Measurements from ENCODE around the gene LDB2.

Gene LDB2

DNA sequence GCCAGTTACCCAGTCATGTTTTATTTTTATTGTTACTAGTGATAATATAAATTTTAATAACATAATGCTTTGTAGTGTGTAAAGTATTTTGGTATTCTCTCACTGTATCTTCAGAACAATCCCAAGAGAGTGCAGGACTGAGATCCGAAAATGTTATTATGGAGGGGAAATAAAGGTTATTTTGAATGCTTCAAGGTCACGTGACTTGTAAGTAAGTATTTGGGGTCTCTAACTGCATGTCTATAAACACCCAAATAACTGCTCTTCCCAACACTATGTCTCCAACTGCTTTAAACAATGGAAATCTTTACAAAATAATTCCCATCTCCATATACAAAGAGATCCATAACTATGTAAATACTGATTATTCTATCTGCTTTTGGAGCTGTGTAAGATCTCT lies 302.2 kb downstream of the LDB2 start:
- Mint-ChIP-seq H3K4me1 (no peaks in the 10 kb centered on the region), H3K27me3 (no peaks in the 10 kb centered on the region), H3K9me3 (no peaks in the 10 kb centered on the region), H3K27ac (no peak overlapping the region), H3K4me3 (no peak overlapping the region), H3K36me3 (no peaks in the 10 kb centered on the region)
- no peak for DNase-seq
- CTCF ChIA-PET, result no interaction called here

DNA sequence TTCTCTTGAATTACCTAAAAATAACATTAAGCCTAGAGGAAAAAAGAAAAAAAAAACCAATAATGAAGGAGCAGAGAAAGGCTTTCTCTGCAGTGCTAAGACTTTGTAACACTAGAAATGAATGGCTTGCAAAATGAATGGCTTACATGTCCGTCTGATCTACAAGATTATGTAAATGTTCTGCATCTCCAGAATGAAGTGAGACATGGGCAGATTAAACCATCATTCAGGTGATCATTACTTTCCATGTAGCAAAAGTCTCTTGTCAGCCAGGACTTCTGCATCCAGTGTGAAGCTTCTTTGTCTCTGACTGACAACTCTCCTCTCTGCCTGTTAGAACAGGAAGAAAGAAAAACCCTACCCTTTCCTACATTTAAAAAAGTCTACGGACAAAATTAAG lies 304.3 kb downstream of the LDB2 start:
- CTCF ChIA-PET, result no interaction called here

DNA sequence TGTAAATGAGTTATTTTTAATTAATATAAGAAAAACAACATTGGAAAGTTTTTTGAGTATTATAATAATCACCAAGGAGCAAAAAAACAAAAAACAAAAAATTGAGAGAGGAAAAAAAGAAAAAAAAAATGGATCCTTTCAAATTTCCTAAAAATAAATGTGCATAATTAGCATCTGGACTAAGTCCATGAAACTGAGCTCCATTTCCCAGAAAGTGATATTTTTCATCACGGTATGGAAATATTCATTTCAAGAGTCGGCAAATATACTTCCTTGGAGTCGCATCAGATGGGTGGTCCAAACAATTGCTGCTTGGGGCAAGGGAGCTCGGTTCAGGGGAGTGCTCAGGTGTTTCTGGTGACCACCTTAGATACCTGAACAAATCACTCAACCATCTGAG lies 305.1 kb downstream of the LDB2 start:
- H3K27ac Mint-ChIP-seq, result no peak overlapping the region
- H3K36me3 Mint-ChIP-seq, result no peaks in the 10 kb centered on the region

More for the DNA sequence above, 304.3 kb downstream of the LDB2 start:
- no peaks in the 10 kb centered on the region for H3K9me3 Mint-ChIP-seq
- H3K27ac Mint-ChIP-seq, result no peak overlapping the region
- no peak for DNase-seq
- H3K27me3 Mint-ChIP-seq, result no peaks in the 10 kb centered on the region
- H3K4me1 Mint-ChIP-seq, result no peaks in the 10 kb centered on the region
- H3K4me3 Mint-ChIP-seq, result no peak overlapping the region
- no peaks in the 10 kb centered on the region for H3K36me3 Mint-ChIP-seq

DNA sequence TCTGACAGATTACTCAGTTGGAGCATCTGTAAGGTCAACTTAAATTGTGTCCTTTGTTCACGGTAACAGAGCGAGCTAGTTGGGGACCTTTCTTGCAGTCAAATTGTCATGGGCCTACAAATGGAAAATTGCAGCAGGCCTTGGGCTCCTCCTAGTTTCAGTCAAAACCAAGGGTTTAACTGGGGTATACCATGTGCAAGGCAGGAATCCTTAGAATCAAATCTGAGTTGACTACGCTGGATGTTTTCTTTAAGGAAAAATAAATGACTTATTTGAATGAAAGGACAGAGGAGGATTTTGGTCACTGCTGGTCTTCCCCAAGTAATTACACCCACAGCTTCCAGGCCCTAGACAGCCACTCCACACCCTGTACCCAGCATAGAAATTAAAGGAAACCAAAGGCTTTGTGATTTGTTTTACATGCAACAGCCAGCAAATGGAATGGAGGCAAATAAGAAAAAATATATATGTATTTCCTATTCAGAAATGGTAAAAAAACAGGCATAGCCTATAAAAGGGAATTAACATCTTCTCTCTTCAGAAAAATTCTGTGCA lies 307.1 kb downstream of the LDB2 start:
- no peaks in the 10 kb centered on the region for H3K27me3 Mint-ChIP-seq
- DNase-seq, result no peak
- H3K27ac Mint-ChIP-seq, result no peak overlapping the region
- no peaks in the 10 kb centered on the region for H3K4me1 Mint-ChIP-seq
- H3K9me3 Mint-ChIP-seq, result no peaks in the 10 kb centered on the region
- no peaks in the 10 kb centered on the region for H3K36me3 Mint-ChIP-seq
- CTCF ChIA-PET, result no interaction called here
- no peak overlapping the region for H3K4me3 Mint-ChIP-seq

More for the DNA sequence above, 305.1 kb downstream of the LDB2 start:
- CTCF ChIA-PET, result no interaction called here
- no peaks in the 10 kb centered on the region for H3K9me3 Mint-ChIP-seq
- no peak overlapping the region for H3K4me3 Mint-ChIP-seq
- no peaks in the 10 kb centered on the region for H3K27me3 Mint-ChIP-seq
- no peaks in the 10 kb centered on the region for H3K4me1 Mint-ChIP-seq
- no peak for DNase-seq

DNA sequence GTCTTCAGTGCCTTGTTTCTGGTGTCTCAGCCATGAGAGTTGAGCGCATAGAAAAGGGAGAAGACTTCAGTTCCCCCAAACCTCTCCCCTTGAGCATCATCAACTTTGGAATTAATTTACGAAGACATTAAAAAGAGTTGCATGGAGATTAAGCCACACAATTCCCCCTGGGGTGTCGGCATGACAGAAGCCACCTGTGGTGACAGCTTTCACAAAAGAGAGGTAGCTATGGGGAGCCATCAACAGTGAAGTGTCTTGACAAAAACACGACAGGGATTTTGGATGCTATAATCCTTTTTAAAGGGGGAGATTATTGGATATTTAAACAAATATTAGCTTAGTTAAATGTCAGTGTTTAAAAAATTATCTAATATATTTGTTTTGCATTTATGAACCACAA lies 307.6 kb downstream of the LDB2 start:
- H3K4me1 Mint-ChIP-seq, result no peaks in the 10 kb centered on the region
- CTCF ChIA-PET, result no interaction called here
- no peak overlapping the region for H3K4me3 Mint-ChIP-seq
- no peaks in the 10 kb centered on the region for H3K9me3 Mint-ChIP-seq
- no peak overlapping the region for H3K27ac Mint-ChIP-seq
- no peak for DNase-seq
- no peaks in the 10 kb centered on the region for H3K36me3 Mint-ChIP-seq
- no peaks in the 10 kb centered on the region for H3K27me3 Mint-ChIP-seq

DNA sequence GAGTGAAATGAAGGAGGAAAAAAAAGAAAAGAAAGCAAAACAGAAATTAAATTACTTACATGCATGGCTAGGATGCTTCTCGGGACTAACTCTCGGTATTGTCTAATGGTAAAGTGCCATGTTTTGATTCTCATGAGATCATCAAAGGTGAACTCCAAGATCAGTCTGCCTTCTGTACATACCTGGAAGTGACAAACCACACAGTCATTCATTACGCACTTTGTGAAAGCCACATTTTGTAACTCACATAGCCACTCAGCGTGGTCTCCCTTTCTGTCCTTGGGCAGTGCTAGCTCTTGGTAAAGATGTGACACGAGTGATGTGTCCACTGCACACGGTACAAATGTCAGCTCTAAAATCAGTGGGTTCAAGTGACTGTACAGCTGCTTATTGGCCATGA lies 309.8 kb downstream of the LDB2 start:
- Mint-ChIP-seq H3K4me1 (no peaks in the 10 kb centered on the region), H3K27ac (no peak overlapping the region), H3K27me3 (no peaks in the 10 kb centered on the region), H3K4me3 (no peak overlapping the region), H3K9me3 (no peaks in the 10 kb centered on the region), H3K36me3 (no peaks in the 10 kb centered on the region)
- no peak for DNase-seq
- CTCF ChIA-PET, result no interaction called here

DNA sequence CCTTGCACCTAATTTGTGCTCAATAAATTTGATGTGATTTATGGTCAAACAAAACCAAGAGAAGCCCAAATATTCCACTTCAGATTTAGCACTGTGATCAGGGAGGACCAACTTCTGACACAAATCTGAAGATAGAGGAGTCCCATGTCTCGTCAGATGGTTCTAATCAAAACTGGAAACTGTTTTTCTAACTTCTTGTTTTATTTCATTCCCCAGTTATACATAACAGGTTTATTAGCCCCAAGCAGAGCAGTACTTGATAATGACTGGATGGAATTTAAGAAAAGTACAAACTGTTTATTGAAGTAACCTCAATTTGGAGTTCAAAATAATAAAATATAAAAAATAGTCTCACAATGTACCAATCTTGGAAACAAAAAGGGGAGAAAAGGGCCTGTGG lies 310.3 kb downstream of the LDB2 start:
- no peaks in the 10 kb centered on the region for H3K27me3 Mint-ChIP-seq
- CTCF ChIA-PET, result no interaction called here
- no peak for DNase-seq
- no peaks in the 10 kb centered on the region for H3K9me3 Mint-ChIP-seq
- no peak overlapping the region for H3K4me3 Mint-ChIP-seq
- H3K27ac Mint-ChIP-seq, result no peak overlapping the region
- H3K4me1 Mint-ChIP-seq, result no peaks in the 10 kb centered on the region
- H3K36me3 Mint-ChIP-seq, result no peaks in the 10 kb centered on the region

DNA sequence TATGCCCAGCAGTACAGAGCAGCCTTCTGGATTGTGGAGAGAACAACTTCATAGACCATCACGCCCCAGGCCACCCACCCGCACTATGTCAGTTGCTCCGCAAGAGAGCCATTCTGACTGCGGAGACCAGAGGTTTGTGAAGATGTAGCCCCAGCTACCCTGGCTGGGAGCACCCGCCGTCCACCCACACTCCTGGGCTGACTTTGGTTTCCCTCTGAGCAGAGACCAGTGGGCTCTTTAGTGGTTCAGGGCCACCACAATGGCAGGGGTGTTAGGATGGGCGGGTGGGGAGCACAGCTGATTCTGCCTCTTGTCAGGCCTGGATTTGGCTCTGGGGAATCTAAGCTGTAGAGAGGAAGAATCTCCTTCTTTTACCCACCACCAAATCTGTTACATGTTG lies 313.4 kb downstream of the LDB2 start:
- CTCF ChIA-PET, result no interaction called here
- DNase-seq, result no peak
- Mint-ChIP-seq H3K27me3 (no peaks in the 10 kb centered on the region), H3K4me1 (no peaks in the 10 kb centered on the region), H3K36me3 (no peaks in the 10 kb centered on the region), H3K9me3 (no peaks in the 10 kb centered on the region), H3K27ac (no peak overlapping the region), H3K4me3 (no peak overlapping the region)

DNA sequence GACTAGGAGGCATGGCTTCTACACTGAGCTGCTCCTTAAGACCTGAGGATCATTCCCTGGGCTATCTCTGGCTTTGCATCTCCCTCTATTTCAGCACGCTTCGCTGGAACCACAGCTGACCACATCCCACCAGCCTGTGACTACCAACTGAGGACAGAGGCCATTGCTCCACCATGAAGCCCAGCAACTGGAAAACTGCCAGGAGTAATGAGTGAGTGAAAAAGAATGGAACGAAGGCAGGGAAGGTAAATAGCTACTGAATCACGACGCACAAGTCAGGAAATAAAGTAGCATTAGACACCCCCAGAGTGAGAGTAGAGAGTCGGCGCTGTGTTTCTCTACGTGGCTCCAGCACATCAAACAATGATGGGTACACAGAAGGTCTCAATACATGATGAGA lies 314.7 kb downstream of the LDB2 start:
- Mint-ChIP-seq H3K27ac (no peak overlapping the region), H3K36me3 (no peaks in the 10 kb centered on the region), H3K4me1 (no peaks in the 10 kb centered on the region), H3K9me3 (no peaks in the 10 kb centered on the region), H3K4me3 (no peak overlapping the region), H3K27me3 (no peaks in the 10 kb centered on the region)
- CTCF ChIA-PET, result no interaction called here
- DNase-seq, result no peak

DNA sequence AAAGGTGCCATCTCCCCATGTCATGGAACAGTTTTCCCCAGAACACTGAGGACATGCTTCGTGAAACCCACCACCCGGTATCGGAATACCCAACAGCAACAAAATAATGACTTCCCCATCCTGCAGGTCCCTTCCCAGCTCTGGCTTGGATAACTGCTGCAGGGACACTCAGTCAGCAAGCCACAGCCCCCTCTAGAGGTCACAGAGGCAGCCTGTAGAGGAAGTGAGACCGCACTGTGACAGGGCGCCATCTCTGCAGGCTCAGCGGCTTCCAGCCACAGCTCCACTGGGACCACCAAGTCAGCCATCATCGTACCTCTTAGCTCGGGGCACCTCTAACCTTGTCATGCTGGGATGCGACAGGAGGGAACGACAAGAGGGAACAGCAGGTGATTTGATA lies 315.9 kb downstream of the LDB2 start:
- no peaks in the 10 kb centered on the region for H3K36me3 Mint-ChIP-seq
- CTCF ChIA-PET, result no interaction called here
- H3K4me1 Mint-ChIP-seq, result no peaks in the 10 kb centered on the region
- no peaks in the 10 kb centered on the region for H3K9me3 Mint-ChIP-seq
- H3K4me3 Mint-ChIP-seq, result no peak overlapping the region
- no peak overlapping the region for H3K27ac Mint-ChIP-seq
- DNase-seq, result no peak
- H3K27me3 Mint-ChIP-seq, result no peaks in the 10 kb centered on the region

DNA sequence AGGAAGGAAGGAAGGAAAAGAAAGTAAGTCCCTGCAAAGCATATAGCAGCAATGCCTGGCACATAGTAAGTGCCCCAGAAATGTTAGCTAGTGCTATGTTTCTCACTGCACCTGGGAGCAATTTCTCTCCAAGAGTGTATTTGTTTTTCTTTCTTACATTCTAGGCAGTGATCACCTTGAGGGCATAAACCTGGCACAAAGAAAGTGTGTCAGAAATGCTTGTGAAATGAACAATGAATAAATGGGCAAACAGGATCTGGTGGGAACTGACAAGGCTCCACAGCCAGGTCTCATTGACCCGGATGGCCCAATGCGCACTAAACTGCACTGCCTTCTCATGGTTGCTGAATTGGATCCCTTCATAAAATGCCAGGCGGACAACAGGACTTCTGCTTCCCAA lies 316.4 kb downstream of the LDB2 start:
- Mint-ChIP-seq H3K27me3 (no peaks in the 10 kb centered on the region), H3K36me3 (no peaks in the 10 kb centered on the region), H3K4me3 (no peak overlapping the region), H3K27ac (no peak overlapping the region), H3K9me3 (no peaks in the 10 kb centered on the region), H3K4me1 (no peaks in the 10 kb centered on the region)
- CTCF ChIA-PET, result no interaction called here
- no peak for DNase-seq

DNA sequence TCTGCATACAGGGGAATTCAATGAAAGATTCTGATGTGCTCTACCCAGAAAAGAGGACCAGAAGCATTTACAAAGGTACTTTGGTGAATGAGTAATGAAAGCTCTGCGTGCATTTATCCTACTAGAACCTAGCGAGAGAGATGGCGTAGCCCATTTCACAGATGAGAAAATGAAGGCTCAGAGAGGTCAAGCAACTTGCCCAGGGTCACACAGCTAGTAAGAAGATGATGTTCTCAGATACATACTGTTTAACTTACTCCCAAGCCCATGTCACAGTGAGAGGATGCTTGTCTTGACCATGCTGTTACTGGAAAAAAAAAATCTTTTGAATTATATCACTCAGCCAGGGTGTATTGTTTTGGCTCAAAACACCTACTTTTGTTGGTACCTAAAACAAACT lies 317.3 kb downstream of the LDB2 start:
- Mint-ChIP-seq H3K4me3 (no peak overlapping the region), H3K9me3 (no peaks in the 10 kb centered on the region), H3K36me3 (no peaks in the 10 kb centered on the region), H3K27ac (no peak overlapping the region), H3K4me1 (no peaks in the 10 kb centered on the region), H3K27me3 (no peaks in the 10 kb centered on the region)
- DNase-seq, result no peak
- CTCF ChIA-PET, result no interaction called here

DNA sequence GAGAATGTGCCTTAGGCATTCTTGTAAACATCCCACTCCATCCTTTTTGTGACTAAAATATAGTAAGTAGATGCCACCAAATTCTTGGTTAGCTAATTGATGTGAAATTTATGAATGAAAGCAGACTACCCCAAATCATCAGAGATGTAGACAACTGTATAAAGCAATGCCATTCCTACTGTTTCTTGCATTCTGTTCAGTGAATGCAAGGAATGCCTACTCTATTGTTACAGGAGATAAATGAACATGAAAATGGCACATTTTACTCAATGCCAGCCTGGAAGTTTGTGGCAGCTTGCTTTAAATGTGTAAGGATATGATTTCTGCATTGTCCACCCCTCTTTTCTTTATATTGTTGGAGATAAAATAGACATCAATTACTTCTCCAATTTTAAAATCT lies 317.9 kb downstream of the LDB2 start:
- H3K36me3 Mint-ChIP-seq, result no peaks in the 10 kb centered on the region
- H3K4me1 Mint-ChIP-seq, result no peaks in the 10 kb centered on the region
- H3K27ac Mint-ChIP-seq, result no peak overlapping the region
- CTCF ChIA-PET, result no interaction called here
- no peak for DNase-seq
- H3K9me3 Mint-ChIP-seq, result no peaks in the 10 kb centered on the region
- no peaks in the 10 kb centered on the region for H3K27me3 Mint-ChIP-seq
- no peak overlapping the region for H3K4me3 Mint-ChIP-seq

DNA sequence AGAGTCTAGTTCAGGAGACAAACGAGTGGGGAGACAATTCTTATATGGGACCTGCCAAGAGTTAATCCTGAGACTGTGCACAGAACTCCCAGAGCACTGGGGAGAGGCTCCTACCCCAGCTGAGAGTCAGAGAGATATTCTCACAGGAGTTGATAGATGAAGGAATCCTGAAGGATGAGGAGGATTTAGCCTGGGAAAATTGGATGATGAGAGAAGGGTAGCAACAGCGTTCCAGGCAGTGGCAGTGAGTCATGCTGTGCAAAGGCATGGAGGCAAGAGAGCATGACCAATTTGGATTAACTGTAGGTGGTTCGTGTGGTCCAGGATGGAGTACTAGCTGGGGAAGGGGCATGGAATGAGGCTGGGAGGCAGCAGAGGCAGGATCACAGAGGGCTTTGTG lies 318.6 kb downstream of the LDB2 start:
- Mint-ChIP-seq H3K27me3 (no peaks in the 10 kb centered on the region), H3K36me3 (no peaks in the 10 kb centered on the region), H3K4me1 (no peaks in the 10 kb centered on the region), H3K27ac (no peak overlapping the region), H3K9me3 (no peaks in the 10 kb centered on the region), H3K4me3 (no peak overlapping the region)
- CTCF ChIA-PET, result no interaction called here
- DNase-seq, result no peak

DNA sequence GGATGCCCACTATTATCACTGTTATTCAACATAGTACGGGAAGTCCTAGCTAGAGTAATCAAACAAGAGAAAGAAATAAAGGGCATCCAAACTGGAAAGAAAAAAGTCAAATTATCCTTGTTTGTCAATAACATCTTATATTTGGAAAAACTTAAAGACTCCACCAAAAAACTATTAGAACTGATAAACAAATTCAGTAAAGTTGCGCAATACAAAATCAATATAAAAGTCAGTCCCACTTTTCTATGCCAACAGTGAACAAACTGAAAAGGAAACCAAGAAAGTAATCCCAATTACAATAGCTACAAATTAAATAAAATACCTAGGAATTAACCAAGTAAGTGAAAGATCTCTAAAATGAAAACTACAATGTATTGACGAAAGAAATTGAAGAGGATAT lies 321.3 kb downstream of the LDB2 start:
- H3K9me3 Mint-ChIP-seq, result no peaks in the 10 kb centered on the region
- no peaks in the 10 kb centered on the region for H3K27me3 Mint-ChIP-seq
- no peak overlapping the region for H3K27ac Mint-ChIP-seq
- no peaks in the 10 kb centered on the region for H3K4me1 Mint-ChIP-seq
- no peak for DNase-seq
- H3K36me3 Mint-ChIP-seq, result no peaks in the 10 kb centered on the region
- no peak overlapping the region for H3K4me3 Mint-ChIP-seq
- CTCF ChIA-PET, result no interaction called here

DNA sequence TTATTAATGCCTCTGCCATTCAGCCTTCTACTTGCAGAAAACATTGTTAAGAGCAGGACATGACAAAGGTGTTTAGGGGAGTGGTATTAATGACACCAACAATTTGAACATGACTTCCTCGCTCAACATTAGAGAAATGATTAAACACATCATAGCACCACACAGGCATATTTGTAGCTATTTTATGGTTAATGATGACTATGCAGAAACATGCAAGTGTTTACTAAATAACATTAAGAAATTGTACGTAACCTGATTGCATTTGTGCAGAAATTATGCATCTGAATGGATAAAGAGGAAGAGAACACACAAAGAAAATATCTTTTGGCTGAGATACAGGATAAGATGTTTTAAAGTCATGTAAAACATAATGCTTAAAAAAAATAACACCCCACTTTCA lies 323.5 kb downstream of the LDB2 start:
- H3K36me3 Mint-ChIP-seq, result no peaks in the 10 kb centered on the region
- no peak overlapping the region for H3K4me3 Mint-ChIP-seq
- H3K9me3 Mint-ChIP-seq, result no peaks in the 10 kb centered on the region
- CTCF ChIA-PET, result no interaction called here
- no peaks in the 10 kb centered on the region for H3K4me1 Mint-ChIP-seq
- DNase-seq, result no peak
- no peak overlapping the region for H3K27ac Mint-ChIP-seq
- H3K27me3 Mint-ChIP-seq, result no peaks in the 10 kb centered on the region
